Skeletal muscle tissue (tissue), 4 donors: ENCODE measurements around the gene AHI1. TPM values are rescaled to one million over a fixed set of nuclear protein-coding genes. Genes with fewer than 3 reads are reported as not detected.

Experiments
- H3K27ac ChIP-seq: one replicate; pipeline ENCODE4 v1.7.0; 2013; ENCODE audit warnings: mild to moderate bottlenecking, low read depth, low read length, inconsistent platforms
- H3K27me3 ChIP-seq, 3 donors: one replicate each; pipeline ENCODE4 v1.7.0; 2013; ENCODE audit warnings: low read length in 3 of 3; ENCODE audit not compliant: control insufficient read depth in 3 of 3, insufficient read depth in 3 of 3
- H3K36me3 ChIP-seq, 3 donors: one replicate each; pipeline ENCODE4 v1.7.0; 2013; ENCODE audit warnings: low read length in 3 of 3; ENCODE audit not compliant: control insufficient read depth in 3 of 3, insufficient read depth in 3 of 3
- H3K4me1 ChIP-seq, 3 donors: one replicate each; pipeline ENCODE4 v1.7.0; 2013; ENCODE audit warnings: low read length in 3 of 3, mild to moderate bottlenecking in 3 of 3; ENCODE audit not compliant: control insufficient read depth in 3 of 3, insufficient read depth in 3 of 3
- H3K4me3 ChIP-seq, 3 donors: one replicate each; pipeline ENCODE4 v1.7.0; 2013; ENCODE audit warnings: low read length in 3 of 3
- H3K9ac ChIP-seq, 3 donors: one replicate each; pipeline ENCODE4 v1.7.0; 2013; ENCODE audit warnings: low read length in 3 of 3, mild to moderate bottlenecking in 3 of 3, moderate library complexity in 2 of 3, low read depth in 1 of 3
- H3K9me3 ChIP-seq, 3 donors: one replicate each; pipeline ENCODE4 v1.7.0; 2013; ENCODE audit warnings: low read length in 3 of 3; ENCODE audit not compliant: control insufficient read depth in 3 of 3
- total RNA-seq: library from RNA; depleted of rRNA; stranded (reverse); fragments of >200 nt; gene quantifications from one replicate; pipeline ENCODE4 v1.2.3, GENCODE V29; 2014
- donor health status: Osteomylitis.

Gene AHI1
- total RNA-seq, 1 donor from 2014 or later, result 29.7 TPM

DNA sequence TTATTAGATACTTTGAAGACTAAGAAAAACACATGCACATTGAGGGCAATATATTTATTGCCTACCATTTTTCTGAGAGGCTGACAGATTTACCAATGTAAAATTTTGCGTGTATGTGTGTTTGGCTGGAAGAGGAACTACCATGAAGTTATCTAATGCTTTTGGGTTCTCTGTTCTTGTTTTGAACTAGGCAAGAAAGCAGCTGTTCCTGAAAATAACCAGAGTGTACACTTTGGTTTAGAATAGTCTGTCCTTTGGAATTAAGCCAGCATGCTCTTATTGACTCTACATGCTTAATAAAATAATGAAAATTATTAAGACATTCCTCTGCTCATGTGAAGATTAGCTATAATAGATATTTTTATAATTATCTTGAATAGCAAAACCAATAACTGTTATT is 187.2 kb downstream of the AHI1 start:
- no peak overlapping the region for H3K27ac ChIP-seq
- H3K9me3 ChIP-seq, result no peaks in the 10 kb centered on the region
- H3K4me3 ChIP-seq, result no peak overlapping the region
- no peaks in the 10 kb centered on the region for H3K27me3 ChIP-seq
- peaks cover 0 to 2% (median 0%) of the 10 kb centered on the region in 3 donors for H3K4me1 ChIP-seq
- H3K36me3 ChIP-seq, result no peaks in the 10 kb centered on the region
- no peak overlapping the region for H3K9ac ChIP-seq

DNA sequence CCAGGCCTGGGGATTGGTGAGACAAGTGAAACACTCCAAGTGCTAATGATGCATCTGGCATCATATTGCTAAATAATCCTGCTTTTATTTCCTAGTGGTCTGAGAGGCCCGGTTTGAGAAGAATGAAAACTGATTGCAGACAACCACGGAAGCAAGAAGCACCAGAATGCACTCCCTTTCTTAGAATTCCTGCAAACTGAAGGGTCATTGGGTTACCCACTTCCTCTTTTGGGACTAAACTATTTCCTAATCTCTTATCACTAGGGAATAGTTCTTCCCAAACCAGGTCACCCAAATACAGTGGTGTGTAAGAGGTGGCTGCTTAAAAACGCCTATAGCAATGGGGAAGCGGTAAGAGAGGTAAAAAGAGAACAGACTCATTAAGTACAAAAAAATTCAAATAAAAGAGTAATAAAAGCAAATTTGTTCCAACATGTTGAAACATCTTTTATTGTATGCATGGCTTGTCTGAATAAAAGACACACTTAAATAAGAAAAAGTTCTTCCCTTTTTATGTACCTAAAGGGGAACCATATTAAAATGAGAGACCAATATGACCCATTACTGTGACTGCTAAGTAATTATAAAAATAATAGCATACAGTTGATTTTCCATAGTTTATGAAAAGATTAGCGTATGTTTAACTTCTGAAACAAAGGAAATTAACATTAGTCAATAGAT is 190.7 kb downstream of the AHI1 start:
- Histone ChIP-seq H3K27me3 (no peaks in the 10 kb centered on the region), H3K4me3 (no peak overlapping the region), H3K9ac (no peak overlapping the region), H3K27ac (no peak overlapping the region), H3K9me3 (peaks cover 0 to 3% (median 0%) of the 10 kb centered on the region in 3 donors), H3K36me3 (peaks cover 0 to 5% (median 0%) of the 10 kb centered on the region in 3 donors), H3K4me1 (peaks cover 0 to 2% (median 0%) of the 10 kb centered on the region in 3 donors)

DNA sequence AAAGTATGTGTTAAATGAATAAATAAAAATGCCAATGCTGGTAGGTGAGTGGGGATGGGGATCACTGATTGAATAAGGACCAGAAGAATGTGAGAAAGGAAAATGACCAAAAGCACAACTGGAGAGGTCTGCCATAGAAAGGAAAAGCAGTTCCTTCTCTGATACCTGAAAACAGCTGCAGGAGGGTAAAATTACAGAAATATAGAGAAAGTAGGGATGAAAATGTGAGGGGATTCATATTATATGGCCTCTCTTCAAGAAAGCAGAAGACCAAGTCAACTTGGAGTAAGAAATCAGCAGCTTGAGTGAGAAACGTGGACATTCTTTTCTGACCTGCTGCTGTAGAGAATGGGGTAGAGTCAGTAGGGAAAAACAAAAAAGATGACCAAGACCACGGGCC is 191.4 kb downstream of the AHI1 start:
- H3K9me3 ChIP-seq, result peaks cover 0 to 3% (median 0%) of the 10 kb centered on the region in 3 donors

DNA sequence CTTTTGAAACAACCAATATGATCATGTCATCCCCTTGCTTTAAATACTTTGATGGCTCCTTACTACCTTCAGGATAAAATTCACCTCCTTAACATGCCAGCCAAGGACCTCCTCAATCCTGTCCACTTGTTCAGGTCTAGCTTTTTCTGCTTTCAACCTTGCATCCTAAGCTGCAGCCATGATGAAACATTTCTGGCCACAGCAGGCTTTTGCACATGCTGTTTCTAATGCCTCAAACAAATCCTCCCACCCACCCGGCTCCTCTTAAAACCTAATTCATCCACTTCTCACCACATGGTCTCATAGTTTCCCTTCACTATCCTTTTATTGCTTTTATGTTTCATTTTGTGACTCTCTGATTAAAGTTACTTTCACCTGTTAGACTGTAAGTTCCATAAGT is 191.9 kb downstream of the AHI1 start:
- no peaks in the 10 kb centered on the region for H3K27me3 ChIP-seq
- H3K36me3 ChIP-seq, result peaks cover 0 to 5% (median 0%) of the 10 kb centered on the region in 3 donors
- no peak overlapping the region for H3K9ac ChIP-seq
- H3K4me3 ChIP-seq, result no peak overlapping the region
- peaks cover 0 to 3% (median 0%) of the 10 kb centered on the region in 3 donors for H3K9me3 ChIP-seq
- H3K27ac ChIP-seq, result no peak overlapping the region
- peaks cover 0 to 2% (median 0%) of the 10 kb centered on the region in 3 donors for H3K4me1 ChIP-seq

More for the DNA sequence above, 191.4 kb downstream of the AHI1 start:
- Histone ChIP-seq H3K4me3 (no peak overlapping the region), H3K9ac (no peak overlapping the region), H3K36me3 (peaks cover 0 to 5% (median 0%) of the 10 kb centered on the region in 3 donors), H3K27ac (no peak overlapping the region), H3K4me1 (peaks cover 0 to 2% (median 0%) of the 10 kb centered on the region in 3 donors), H3K27me3 (no peaks in the 10 kb centered on the region)

DNA sequence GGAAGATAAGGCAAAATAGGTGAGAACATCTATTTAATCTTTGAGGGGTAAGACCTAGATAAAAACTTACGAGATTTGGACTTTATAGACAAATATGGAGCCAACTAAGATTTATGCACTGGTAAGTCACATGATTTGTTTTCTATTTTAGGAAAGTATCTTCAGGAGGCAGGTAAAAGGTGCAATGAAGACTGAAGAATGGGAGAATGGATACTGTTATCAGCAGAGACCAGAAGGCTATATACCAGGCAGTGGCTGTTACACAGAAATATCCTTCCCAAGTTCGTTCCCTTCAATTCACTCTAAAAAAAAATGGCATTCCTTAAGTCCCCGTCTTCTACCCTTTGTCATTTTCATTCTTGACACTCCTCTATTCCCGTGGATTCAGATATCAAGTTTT is 192.7 kb downstream of the AHI1 start:
- Histone ChIP-seq H3K36me3 (peaks cover 0 to 5% (median 0%) of the 10 kb centered on the region in 3 donors), H3K9me3 (peaks cover 0 to 3% (median 0%) of the 10 kb centered on the region in 3 donors), H3K27ac (no peak overlapping the region)

DNA sequence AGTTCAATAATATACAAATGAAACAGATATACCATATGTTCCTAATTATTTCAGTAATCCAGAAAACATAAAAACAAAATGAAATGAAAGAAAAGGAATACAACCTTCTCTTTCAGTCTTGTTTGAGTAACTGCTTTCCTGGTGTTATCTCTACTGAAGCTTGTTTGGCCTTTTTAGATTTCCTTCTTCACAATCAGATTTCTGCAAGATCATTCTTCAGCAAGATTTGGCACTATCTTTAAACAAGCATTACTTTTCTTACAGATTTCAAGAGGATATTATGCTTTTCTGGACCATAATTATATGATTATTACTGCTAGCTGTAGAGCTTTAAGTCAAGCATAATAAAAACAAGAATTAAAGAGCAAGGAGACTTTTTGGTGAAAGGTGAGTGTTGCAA is 196.2 kb downstream of the AHI1 start:
- Histone ChIP-seq H3K36me3 (peaks cover 0 to 5% (median 5%) of the 10 kb centered on the region in 3 donors), H3K9ac (no peak overlapping the region), H3K4me3 (no peak overlapping the region), H3K4me1 (no peaks in the 10 kb centered on the region), H3K9me3 (peaks cover 0 to 3% (median 0%) of the 10 kb centered on the region in 3 donors), H3K27me3 (no peaks in the 10 kb centered on the region), H3K27ac (no peak overlapping the region)

More for the DNA sequence above, 192.7 kb downstream of the AHI1 start:
- Histone ChIP-seq H3K4me3 (no peak overlapping the region), H3K9ac (no peak overlapping the region), H3K4me1 (no peaks in the 10 kb centered on the region), H3K27me3 (no peaks in the 10 kb centered on the region)

DNA sequence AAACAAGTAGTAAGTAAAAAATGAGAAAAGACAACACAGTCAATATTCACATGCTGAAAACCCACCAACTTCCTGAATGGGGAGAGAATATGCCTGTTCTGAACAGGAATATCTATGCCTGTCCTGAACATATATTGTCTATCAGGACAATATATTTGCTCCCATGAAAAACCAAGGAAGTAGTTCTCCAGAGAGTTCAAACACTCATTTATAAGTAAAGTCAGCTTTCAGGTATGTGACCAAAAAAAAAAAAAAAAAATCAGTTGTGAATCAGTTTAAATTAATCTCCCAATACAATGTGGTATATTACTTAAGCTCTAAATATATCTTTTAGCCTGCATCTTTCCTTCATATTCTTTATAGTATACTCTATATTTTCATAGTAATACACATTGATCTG is 197.0 kb downstream of the AHI1 start:
- H3K4me1 ChIP-seq, result no peaks in the 10 kb centered on the region
- H3K4me3 ChIP-seq, result no peak overlapping the region
- H3K36me3 ChIP-seq, result peaks cover 0 to 5% (median 5%) of the 10 kb centered on the region in 3 donors
- H3K27me3 ChIP-seq, result no peaks in the 10 kb centered on the region
- peaks cover 0 to 3% (median 0%) of the 10 kb centered on the region in 3 donors for H3K9me3 ChIP-seq
- no peak overlapping the region for H3K9ac ChIP-seq
- H3K27ac ChIP-seq, result no peak overlapping the region

DNA sequence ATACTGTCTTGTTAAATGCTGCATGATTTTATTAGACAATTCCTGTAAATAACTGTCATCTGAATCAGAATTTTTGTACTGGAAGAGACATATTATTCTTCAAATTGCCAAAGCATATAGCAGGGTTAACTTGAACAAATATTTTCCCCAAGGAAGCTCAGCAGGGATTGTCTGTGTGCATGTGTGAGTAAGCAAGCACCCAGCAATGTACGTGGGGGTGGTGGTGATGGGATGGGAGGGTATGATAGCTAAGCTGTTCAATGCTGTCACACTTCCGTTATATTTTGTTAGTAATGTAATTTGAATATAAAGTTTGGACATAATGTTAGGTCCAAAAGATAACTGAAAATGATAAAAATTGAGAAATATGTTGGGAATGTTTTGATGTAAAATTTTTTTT is 198.3 kb downstream of the AHI1 start:
- no peaks in the 10 kb centered on the region for H3K4me1 ChIP-seq
- H3K36me3 ChIP-seq, result peaks cover 0 to 5% (median 5%) of the 10 kb centered on the region in 3 donors

DNA sequence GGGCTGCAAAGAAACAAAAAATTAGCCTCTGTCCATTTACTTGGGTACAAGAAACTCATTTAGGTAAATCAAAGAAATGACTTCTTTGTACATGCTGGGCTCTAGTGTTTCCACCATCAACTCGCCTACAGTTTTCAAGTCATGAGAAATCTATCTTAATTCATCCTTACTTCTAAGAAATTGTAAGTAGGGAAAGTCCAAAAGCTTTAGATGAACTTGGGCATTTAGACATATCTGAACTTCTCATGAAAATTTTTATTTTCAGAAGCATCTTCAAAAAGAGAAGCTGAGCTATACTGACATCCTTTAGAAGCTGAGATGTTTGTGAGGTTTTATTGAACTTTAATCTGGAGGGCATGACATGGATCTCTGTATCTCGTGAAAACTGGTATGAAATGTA is 199.1 kb downstream of the AHI1 start:
- Histone ChIP-seq H3K27me3 (no peaks in the 10 kb centered on the region), H3K4me3 (no peak overlapping the region), H3K27ac (no peak overlapping the region), H3K36me3 (peaks cover 0 to 5% (median 5%) of the 10 kb centered on the region in 3 donors), H3K9me3 (peaks cover 0 to 3% (median 2%) of the 10 kb centered on the region in 3 donors), H3K9ac (no peak overlapping the region), H3K4me1 (no peaks in the 10 kb centered on the region)

More for the DNA sequence above, 198.3 kb downstream of the AHI1 start:
- H3K27me3 ChIP-seq, result no peaks in the 10 kb centered on the region
- peaks cover 0 to 3% (median 2%) of the 10 kb centered on the region in 3 donors for H3K9me3 ChIP-seq
- H3K9ac ChIP-seq, result no peak overlapping the region
- no peak overlapping the region for H3K27ac ChIP-seq
- no peak overlapping the region for H3K4me3 ChIP-seq

DNA sequence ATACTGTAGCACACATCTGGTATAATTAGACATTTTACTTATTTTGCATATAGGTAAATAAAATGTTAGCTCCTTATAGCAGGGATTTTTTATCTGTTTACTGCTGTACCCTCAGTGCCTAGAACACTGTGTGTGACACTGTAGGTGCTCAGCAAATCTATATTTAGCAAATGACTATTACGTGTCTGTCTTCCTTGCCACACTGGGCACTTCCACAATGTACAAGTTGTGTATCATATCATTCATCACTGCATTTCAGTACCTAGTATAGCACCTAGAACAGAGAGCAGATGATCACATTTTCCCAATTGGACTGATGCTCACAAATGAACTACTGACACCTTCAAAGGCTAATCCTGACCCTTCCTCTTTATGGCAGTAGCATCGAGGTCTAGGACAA is 200.8 kb downstream of the AHI1 start:
- peaks cover 0 to 5% (median 0%) of the 10 kb centered on the region in 3 donors for H3K36me3 ChIP-seq
- no peaks in the 10 kb centered on the region for H3K27me3 ChIP-seq
- no peak overlapping the region for H3K4me3 ChIP-seq
- peaks cover 0 to 2% (median 0%) of the 10 kb centered on the region in 3 donors for H3K9me3 ChIP-seq
- no peak overlapping the region for H3K27ac ChIP-seq
- H3K4me1 ChIP-seq, result no peaks in the 10 kb centered on the region
- no peak overlapping the region for H3K9ac ChIP-seq
